Testis (tissue), 2 donors: Measurements from ENCODE around the gene FGF13.

Source experiments
- POLR2A ChIP-seq: fragments of 450-650 bp; IDR thresholded peaks from one replicate; pipeline ENCODE4 v1.6.1; 2017; ENCODE audit warnings: antibody characterized with exemption, mild to moderate bottlenecking, moderate library complexity
- TF ChIP-seq, protein P1 (sequence below), 3 experiments: fragments of 450-650 bp in 2 of 3; fragments of 200-600 bp in 1 of 3; sonication (generic) in 1 of 3; IDR thresholded peaks; one replicate each; pipeline ENCODE4 v1.5.1; 2016 to 2019; ENCODE audit warnings: antibody characterized with exemption in 3 of 3, mild to moderate bottlenecking in 2 of 3, moderate library complexity in 1 of 3

DNA sequence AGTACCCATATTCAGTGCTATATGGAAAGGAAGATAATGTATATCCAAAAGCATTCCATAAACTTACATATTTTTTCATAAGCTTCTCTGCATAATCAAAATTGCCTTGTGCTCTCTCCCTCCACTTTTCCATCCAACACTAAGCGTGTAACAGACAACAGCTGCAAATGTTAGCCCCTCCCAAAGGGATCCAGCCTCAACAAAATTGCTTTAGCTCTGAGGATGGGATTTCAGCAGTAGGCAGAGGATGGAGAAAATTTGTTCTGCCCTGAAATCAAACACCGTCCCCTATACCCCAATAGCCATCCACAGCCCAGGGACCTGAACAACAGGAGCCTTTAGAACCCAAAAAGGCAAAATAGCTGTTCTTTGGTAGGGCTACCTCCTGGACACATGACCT is 28.8 kb upstream of the FGF13 start:
- TF ChIP-seq, protein P1, sequence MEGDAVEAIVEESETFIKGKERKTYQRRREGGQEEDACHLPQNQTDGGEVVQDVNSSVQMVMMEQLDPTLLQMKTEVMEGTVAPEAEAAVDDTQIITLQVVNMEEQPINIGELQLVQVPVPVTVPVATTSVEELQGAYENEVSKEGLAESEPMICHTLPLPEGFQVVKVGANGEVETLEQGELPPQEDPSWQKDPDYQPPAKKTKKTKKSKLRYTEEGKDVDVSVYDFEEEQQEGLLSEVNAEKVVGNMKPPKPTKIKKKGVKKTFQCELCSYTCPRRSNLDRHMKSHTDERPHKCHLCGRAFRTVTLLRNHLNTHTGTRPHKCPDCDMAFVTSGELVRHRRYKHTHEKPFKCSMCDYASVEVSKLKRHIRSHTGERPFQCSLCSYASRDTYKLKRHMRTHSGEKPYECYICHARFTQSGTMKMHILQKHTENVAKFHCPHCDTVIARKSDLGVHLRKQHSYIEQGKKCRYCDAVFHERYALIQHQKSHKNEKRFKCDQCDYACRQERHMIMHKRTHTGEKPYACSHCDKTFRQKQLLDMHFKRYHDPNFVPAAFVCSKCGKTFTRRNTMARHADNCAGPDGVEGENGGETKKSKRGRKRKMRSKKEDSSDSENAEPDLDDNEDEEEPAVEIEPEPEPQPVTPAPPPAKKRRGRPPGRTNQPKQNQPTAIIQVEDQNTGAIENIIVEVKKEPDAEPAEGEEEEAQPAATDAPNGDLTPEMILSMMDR (IDR thresholded peaks at IDR 0.05): no peak
- TF ChIP-seq POLR2A: no peak
